ENCODE data around the gene EP400.
A peak's percentile ranks its signal among the peaks of the same experiment; 100 is the strongest.
"Not testable (repeated sequence)": the region's sequence is repeated elsewhere in the genome, so short reads cannot be mapped to it uniquely, and the experiment has no call there.

The EP400 gene

GRCh38 chr12:132045751-132046150 lies 96.0 kb downstream of the EP400 start:
- Histone ChIP-seq H3K27me3 (ENCODE audit: insufficient read depth, low read length) (no peaks in the 10 kb centered on the region), H3K36me3 (ENCODE audit: insufficient read depth, low read length) (peaks cover 80% of the 10 kb centered on the region), H3K4me3 (ENCODE audit: low read length) (no peak overlapping the region), H3K4me1 (ENCODE audit: insufficient read depth, low read length) (peaks cover 12% of the 10 kb centered on the region; the same call in 1 of the 2 replicates), H3K27ac (ENCODE audit: low read depth, low read length) (no peak overlapping the region), H3K9me3 (ENCODE audit: insufficient read depth, low read depth, low read length) (0 out of 2 replicates have a peak, but pooled peaks cover under 1% of the 10 kb centered on the region), H3K9ac (ENCODE audit: low read depth, low read length) (no peak overlapping the region)
- 97% methylated on average over 16 of the region's 16 CpGs for WGBS

DNA sequence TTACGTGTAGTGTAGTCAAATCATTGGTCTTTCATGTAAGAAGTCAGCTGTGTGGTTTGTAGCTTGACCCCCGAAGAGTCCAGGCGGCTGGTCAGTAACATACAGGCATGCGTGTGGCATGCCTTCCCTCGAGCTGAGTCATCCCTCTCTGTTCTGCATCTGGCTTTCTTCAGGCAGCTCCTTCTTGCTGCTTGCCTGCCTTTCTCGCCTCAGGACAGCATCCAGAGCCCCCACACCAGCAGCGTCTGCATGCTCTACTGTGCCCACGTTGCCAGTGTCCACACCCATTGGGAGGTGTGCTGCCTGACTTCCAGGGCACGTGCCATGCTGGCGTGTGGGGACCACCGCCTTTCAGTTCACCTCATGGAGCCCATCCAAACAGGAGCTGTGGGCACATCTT lies 96.8 kb downstream of the EP400 start:
- no peak overlapping the region for H3K9ac ChIP-seq (ENCODE audit: low read depth, low read length)
- peaks cover 81% of the 10 kb centered on the region for H3K36me3 ChIP-seq (ENCODE audit: insufficient read depth, low read length)
- no peak overlapping the region for H3K4me3 ChIP-seq (ENCODE audit: low read length)
- H3K27ac ChIP-seq (ENCODE audit: low read depth, low read length) = peak overlapping the region; percentile 68
- 83% methylated on average over 11 of the region's 11 CpGs for WGBS
- H3K27me3 ChIP-seq (ENCODE audit: insufficient read depth, low read length) = no peaks in the 10 kb centered on the region
- 0 out of 2 replicates have a peak, but pooled peaks cover 6% of the 10 kb centered on the region for H3K9me3 ChIP-seq (ENCODE audit: insufficient read depth, low read depth, low read length)
- peaks cover 12% of the 10 kb centered on the region; the same call in 1 of the 2 replicates for H3K4me1 ChIP-seq (ENCODE audit: insufficient read depth, low read length)

- Histone ChIP-seq H3K27ac (ENCODE audit: low read depth, low read length) (peak overlapping the region; percentile 78; the same call in 1 of the 2 replicates), H3K36me3 (ENCODE audit: insufficient read depth, low read length) (peaks cover 84% of the 10 kb centered on the region), H3K4me1 (ENCODE audit: insufficient read depth, low read length) (peaks cover 12% of the 10 kb centered on the region; the same call in 1 of the 2 replicates)
- not testable (repeated sequence) for H3K4me3 ChIP-seq (ENCODE audit: low read length); H3K27me3 ChIP-seq (ENCODE audit: insufficient read depth, low read length); H3K9me3 ChIP-seq (ENCODE audit: insufficient read depth, low read depth, low read length); H3K9ac ChIP-seq (ENCODE audit: low read depth, low read length)
- WGBS = 52% methylated on average over 11 of the region's 11 CpGs
Measured at GRCh38 chr12:132047630-132048029, 97.9 kb downstream of the EP400 start.

- Histone ChIP-seq H3K9ac (ENCODE audit: low read depth, low read length) (no peak overlapping the region), H3K27ac (ENCODE audit: low read depth, low read length) (no peak overlapping the region), H3K4me3 (ENCODE audit: low read length) (no peak overlapping the region), H3K9me3 (ENCODE audit: insufficient read depth, low read depth, low read length) (0 out of 2 replicates have a peak, but pooled peaks cover 6% of the 10 kb centered on the region), H3K4me1 (ENCODE audit: insufficient read depth, low read length) (peaks cover 12% of the 10 kb centered on the region; the same call in 1 of the 2 replicates), H3K27me3 (ENCODE audit: insufficient read depth, low read length) (no peaks in the 10 kb centered on the region), H3K36me3 (ENCODE audit: insufficient read depth, low read length) (peaks cover 83% of the 10 kb centered on the region)
- WGBS = 91% methylated on average over 2 of the region's 2 CpGs
Measured at GRCh38 chr12:132049442-132049841, 99.7 kb downstream of the EP400 start.

- H3K9ac ChIP-seq (ENCODE audit: low read depth, low read length) = no peak overlapping the region
- peaks cover 12% of the 10 kb centered on the region; the same call in 1 of the 2 replicates for H3K4me1 ChIP-seq (ENCODE audit: insufficient read depth, low read length)
- WGBS = 97% methylated on average over 14 of the region's 14 CpGs
- peaks cover 83% of the 10 kb centered on the region for H3K36me3 ChIP-seq (ENCODE audit: insufficient read depth, low read length)
- no peak overlapping the region for H3K4me3 ChIP-seq (ENCODE audit: low read length)
- no peaks in the 10 kb centered on the region for H3K27me3 ChIP-seq (ENCODE audit: insufficient read depth, low read length)
- H3K27ac ChIP-seq (ENCODE audit: low read depth, low read length) = no peak overlapping the region
- H3K9me3 ChIP-seq (ENCODE audit: insufficient read depth, low read depth, low read length) = 0 out of 2 replicates have a peak, but pooled peaks cover 6% of the 10 kb centered on the region
Measured at GRCh38 chr12:132049876-132050275, 100.1 kb downstream of the EP400 start.

- 88% methylated on average over 11 of the region's 13 CpGs for WGBS
- peaks cover 82% of the 10 kb centered on the region for H3K36me3 ChIP-seq (ENCODE audit: insufficient read depth, low read length)
- H3K27ac ChIP-seq (ENCODE audit: low read depth, low read length); H3K9ac ChIP-seq (ENCODE audit: low read depth, low read length); H3K9me3 ChIP-seq (ENCODE audit: insufficient read depth, low read depth, low read length); H3K4me3 ChIP-seq (ENCODE audit: low read length); H3K4me1 ChIP-seq (ENCODE audit: insufficient read depth, low read length); H3K27me3 ChIP-seq (ENCODE audit: insufficient read depth, low read length): not testable (repeated sequence)
Measured at GRCh38 chr12:132051718-132052117, 102.0 kb downstream of the EP400 start.

DNA sequence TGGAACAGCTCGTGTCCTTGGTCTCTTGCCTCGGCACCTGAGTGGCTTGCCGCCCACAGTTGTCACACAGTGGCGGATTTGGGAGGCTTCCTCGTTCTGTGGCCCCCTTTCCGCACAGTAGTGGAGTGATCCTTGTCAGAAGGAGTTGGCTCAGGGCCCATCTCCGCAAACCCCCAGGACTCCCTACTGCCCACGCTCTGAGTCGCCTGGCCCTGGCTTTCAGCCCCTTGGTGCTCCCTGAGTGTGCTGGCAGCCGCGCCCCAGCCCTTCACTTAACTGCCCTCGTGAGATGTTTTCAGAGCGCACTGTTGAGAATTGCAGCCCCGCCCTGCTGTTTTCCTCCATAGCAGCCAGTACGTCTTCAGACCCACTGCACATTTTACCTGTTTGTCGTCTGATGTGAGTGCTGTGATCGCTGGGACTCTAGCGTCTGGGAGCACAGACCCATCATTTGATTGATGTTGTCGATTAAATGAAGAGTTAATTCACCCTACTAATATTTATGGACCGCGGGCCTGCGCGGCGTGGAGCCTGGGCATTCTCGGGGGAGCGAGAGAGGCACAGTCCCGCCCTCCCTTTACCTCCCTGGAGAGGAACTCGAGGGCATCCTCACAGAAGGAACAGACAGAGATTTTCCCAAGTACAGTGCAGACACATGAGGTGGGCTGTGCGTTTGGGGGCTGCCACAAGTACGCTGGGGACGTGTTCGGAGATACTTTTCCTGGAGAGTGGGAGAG lies 102.6 kb downstream of the EP400 start:
- no peaks in the 10 kb centered on the region for H3K27me3 ChIP-seq (ENCODE audit: insufficient read depth, low read length)
- H3K4me1 ChIP-seq (ENCODE audit: insufficient read depth, low read length) = peaks cover under 1% of the 10 kb centered on the region; the same call in 1 of the 2 replicates
- H3K36me3 ChIP-seq (ENCODE audit: insufficient read depth, low read length) = peaks cover 84% of the 10 kb centered on the region
- H3K27ac ChIP-seq (ENCODE audit: low read depth, low read length) = no peak overlapping the region
- H3K9me3 ChIP-seq (ENCODE audit: insufficient read depth, low read depth, low read length) = 0 out of 2 replicates have a peak, but pooled peaks cover 6% of the 10 kb centered on the region
- H3K9ac ChIP-seq (ENCODE audit: low read depth, low read length) = no peak overlapping the region
- no peak overlapping the region for H3K4me3 ChIP-seq (ENCODE audit: low read length)
- WGBS = 97% methylated on average over 32 of the region's 32 CpGs

GRCh38 chr12:132053338-132054330 lies 103.9 kb downstream of the EP400 start:
- Histone ChIP-seq H3K9ac (ENCODE audit: low read depth, low read length) (no peak overlapping the region), H3K27me3 (ENCODE audit: insufficient read depth, low read length) (no peaks in the 10 kb centered on the region), H3K27ac (ENCODE audit: low read depth, low read length) (no peak overlapping the region), H3K9me3 (ENCODE audit: insufficient read depth, low read depth, low read length) (0 out of 2 replicates have a peak, but pooled peaks cover 6% of the 10 kb centered on the region), H3K36me3 (ENCODE audit: insufficient read depth, low read length) (peaks cover 89% of the 10 kb centered on the region), H3K4me3 (ENCODE audit: low read length) (no peak overlapping the region), H3K4me1 (ENCODE audit: insufficient read depth, low read length) (no peaks in the 10 kb centered on the region)
- WGBS = 95% methylated on average over 27 of the region's 27 CpGs

DNA sequence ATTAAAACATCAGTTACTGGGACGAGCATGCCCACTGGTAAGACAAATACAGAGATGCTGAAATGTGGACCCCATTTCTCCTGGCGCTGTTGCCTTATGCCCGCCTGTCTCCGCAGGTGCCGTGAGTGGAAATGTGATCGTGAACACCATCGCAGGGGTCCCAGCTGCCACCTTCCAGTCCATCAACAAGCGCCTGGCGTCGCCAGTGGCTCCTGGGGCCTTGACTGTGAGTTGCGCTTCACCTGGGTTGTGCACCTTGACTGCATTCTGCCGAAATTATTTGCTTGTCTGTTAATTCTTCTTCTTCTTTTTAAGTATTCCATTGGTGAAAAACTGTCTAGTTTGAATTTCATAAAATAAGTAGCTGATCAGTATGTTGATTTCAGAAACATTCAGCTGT lies 105.2 kb downstream of the EP400 start:
- Histone ChIP-seq H3K27ac (ENCODE audit: low read depth, low read length) (no peak overlapping the region), H3K9ac (ENCODE audit: low read depth, low read length) (no peak overlapping the region), H3K4me3 (ENCODE audit: low read length) (no peak overlapping the region), H3K9me3 (ENCODE audit: insufficient read depth, low read depth, low read length) (0 out of 2 replicates have a peak, but pooled peaks cover 6% of the 10 kb centered on the region), H3K36me3 (ENCODE audit: insufficient read depth, low read length) (peaks cover 85% of the 10 kb centered on the region), H3K4me1 (ENCODE audit: insufficient read depth, low read length) (no peaks in the 10 kb centered on the region), H3K27me3 (ENCODE audit: insufficient read depth, low read length) (no peaks in the 10 kb centered on the region)
- 96% methylated on average over 12 of the region's 12 CpGs for WGBS

DNA sequence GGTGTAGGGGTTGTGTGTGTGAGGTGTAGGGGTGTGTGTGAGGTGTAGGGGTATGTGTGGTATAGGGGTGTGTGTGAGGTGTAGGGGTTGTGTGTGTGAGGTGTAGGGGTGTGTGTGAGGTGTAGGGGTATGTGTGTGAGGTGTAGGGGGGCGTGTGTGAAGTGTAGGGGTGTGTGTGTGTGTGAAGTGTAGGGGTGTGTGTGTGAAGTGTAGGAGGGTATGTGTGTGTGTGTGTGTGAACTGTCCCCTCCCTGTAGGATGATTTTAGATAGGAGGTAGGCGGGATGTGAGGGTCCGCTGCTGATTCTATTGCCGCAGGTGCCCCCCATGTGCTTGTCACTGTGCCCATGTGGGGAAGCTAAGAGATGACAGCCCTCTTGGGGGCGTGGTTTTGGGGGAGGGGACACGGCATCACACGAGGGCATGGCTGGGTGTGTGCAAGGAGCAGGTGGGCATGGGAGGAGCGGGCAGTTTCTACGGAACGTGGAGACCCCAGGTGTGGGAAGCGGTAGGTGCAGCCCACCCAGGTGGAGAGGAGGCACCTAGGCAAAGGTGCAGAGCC lies 105.9 kb downstream of the EP400 start:
- no peak overlapping the region for H3K27ac ChIP-seq (ENCODE audit: low read depth, low read length)
- H3K4me1 ChIP-seq (ENCODE audit: insufficient read depth, low read length) = no peaks in the 10 kb centered on the region
- H3K4me3 ChIP-seq (ENCODE audit: low read length) = no peak overlapping the region
- no peak overlapping the region for H3K9ac ChIP-seq (ENCODE audit: low read depth, low read length)
- peaks cover 83% of the 10 kb centered on the region for H3K36me3 ChIP-seq (ENCODE audit: insufficient read depth, low read length)
- 95% methylated on average over 11 of the region's 11 CpGs for WGBS
- H3K9me3 ChIP-seq (ENCODE audit: insufficient read depth, low read depth, low read length) = 0 out of 2 replicates have a peak, but pooled peaks cover 6% of the 10 kb centered on the region
- H3K27me3 ChIP-seq (ENCODE audit: insufficient read depth, low read length) = no peaks in the 10 kb centered on the region
